Ishikawa (cell line): ENCODE data around the gene OR1L8.

Experiments
- CEBPB ChIP-seq: IDR thresholded peaks from 2 replicates; pipeline ENCODE4 v1.6.1; 2012
- CREB1 ChIP-seq: IDR thresholded peaks from 2 replicates; pipeline ENCODE4 v1.6.1; 2012; ENCODE audit warnings: low read depth
- EGR1 ChIP-seq: IDR thresholded peaks from 2 replicates; pipeline ENCODE4 v1.6.1; 2012
- EP300 ChIP-seq: IDR thresholded peaks from 2 replicates; pipeline ENCODE4 v1.6.1; 2012; ENCODE audit warnings: borderline replicate concordance
- FOXM1 ChIP-seq: IDR thresholded peaks from 2 replicates; pipeline ENCODE4 v1.6.1; 2012; ENCODE audit warnings: low read depth, borderline replicate concordance
- MAX ChIP-seq: IDR thresholded peaks from 2 replicates; pipeline ENCODE4 v1.6.1; 2012
- NFIC ChIP-seq: IDR thresholded peaks from 2 replicates; pipeline ENCODE4 v1.6.1; 2012
- RAD21 ChIP-seq: IDR thresholded peaks from 2 replicates; pipeline ENCODE4 v1.6.1; 2012; ENCODE audit warnings: low read depth
- REST ChIP-seq: IDR thresholded peaks from 2 replicates; pipeline ENCODE4 v1.6.1; 2012; ENCODE audit warnings: low read depth, mild to moderate bottlenecking
- TAF1 ChIP-seq: IDR thresholded peaks from 2 replicates; pipeline ENCODE4 v1.6.1; 2012; ENCODE audit warnings: low read depth, mild to moderate bottlenecking
- TCF12 ChIP-seq: IDR thresholded peaks from 2 replicates; pipeline ENCODE4 v1.6.1; 2012; ENCODE audit warnings: low read depth
- TEAD4 ChIP-seq: IDR thresholded peaks from 2 replicates; pipeline ENCODE4 v1.6.1; 2012
- USF1 ChIP-seq: IDR thresholded peaks from 2 replicates; pipeline ENCODE4 v1.6.1; 2012
- YY1 ChIP-seq: IDR thresholded peaks from 2 replicates; pipeline ENCODE4 v1.6.1; 2012; ENCODE audit warnings: low read depth
- ZBTB7A ChIP-seq: IDR thresholded peaks from 2 replicates; pipeline ENCODE4 v1.6.1; 2012; ENCODE audit warnings: low read depth

OR1L8 gene

GRCh38 chr9:122580360-122580759, 2.8 kb downstream of the OR1L8 start:
- TF ChIP-seq USF1, result no peak
- no peak for TF ChIP-seq CEBPB
- TF ChIP-seq FOXM1, result no peak
- TF ChIP-seq EP300, result no peak

GRCh38 chr9:122579874-122580273, 3.3 kb downstream of the OR1L8 start:
- TF ChIP-seq ZBTB7A, result no peak
- TF ChIP-seq MAX, result no peak

GRCh38 chr9:122572456-122572855, 10.7 kb downstream of the OR1L8 start:
- no peak for TF ChIP-seq TCF12
- no peak for TF ChIP-seq EP300
- no peak for TF ChIP-seq YY1
- TF ChIP-seq RAD21, result no peak
- no peak for TF ChIP-seq FOXM1
- no peak for TF ChIP-seq ZBTB7A
- no peak for TF ChIP-seq CREB1
- TF ChIP-seq NFIC, result no peak
- no peak for TF ChIP-seq REST
- TF ChIP-seq CEBPB, result no peak
- TF ChIP-seq USF1, result no peak
- TF ChIP-seq TAF1, result no peak
- no peak for TF ChIP-seq EGR1
- TF ChIP-seq TEAD4, result no peak

- TF ChIP-seq ZBTB7A (no peak), REST (no peak), TCF12 (no peak), FOXM1 (no peak), TEAD4 (no peak), TAF1 (no peak), NFIC (no peak), YY1 (no peak), RAD21 (no peak), MAX (no peak), EP300 (no peak), CEBPB (no peak), EGR1 (no peak), USF1 (no peak), CREB1 (no peak)
Measured at GRCh38 chr9:122567901-122568300, 15.3 kb downstream of the OR1L8 start.

- TF ChIP-seq CEBPB, result no peak
Measured at GRCh38 chr9:122562134-122562760, 20.9 kb downstream of the OR1L8 start.

GRCh38 chr9:122561446-122561845, 21.7 kb downstream of the OR1L8 start:
- TF ChIP-seq CEBPB (no peak), EGR1 (no peak), RAD21 (no peak), TEAD4 (no peak), MAX (no peak), YY1 (no peak), TCF12 (no peak), ZBTB7A (no peak), FOXM1 (no peak), TAF1 (no peak), REST (no peak)
